HG02678 (cell line): ENCODE measurements around the gene ABRACL.
"Not testable (repeated sequence)": the region's sequence is repeated elsewhere in the genome, so short reads cannot be mapped to it uniquely, and the experiment has no call there.

Source experiments
- ATAC-seq: cut with Tn5 transposase; IDR thresholded peaks from one replicate; pipeline ENCODE4 v1.9.1; 2021; ENCODE audit warnings: mild to moderate bottlenecking, moderate library complexity; ENCODE audit not compliant: unreplicated experiment

The ABRACL gene

GRCh38 chr6:139028658-139029469, at the start of gene ABRACL:
ABRACL (plus strand) TSS chr6:139028745; CDS start chr6:139034161, 5,416 bp downstream.
- ATAC-seq: peak; percentile 69

GRCh38 chr6:138979365-138979764, 49.2 kb upstream of the ABRACL start:
- no peak for ATAC-seq

- ATAC-seq: no peak
These were observed 48.5 kb upstream of the ABRACL start for GRCh38 chr6:138979813-138980668.

- no peak for ATAC-seq
These were observed 47.1 kb upstream of the ABRACL start for GRCh38 chr6:138981416-138981815.

GRCh38 chr6:138986578-138986977, 42.0 kb upstream of the ABRACL start:
- ATAC-seq: no peak

GRCh38 chr6:138987080-138987642, 41.4 kb upstream of the ABRACL start:
- peak; percentile 13 for ATAC-seq

GRCh38 chr6:138987643-138988468, 40.7 kb upstream of the ABRACL start, which contains the start of gene REPS1:
REPS1 (minus strand) TSS chr6:138988253; CDS start chr6:138987682, 571 bp downstream.
- peak; percentile 91 for ATAC-seq

GRCh38 chr6:138988469-138988834, 40.1 kb upstream of the ABRACL start:
- ATAC-seq: peak; percentile 16

GRCh38 chr6:138989098-138989983, 39.2 kb upstream of the ABRACL start:
- no peak for ATAC-seq

- ATAC-seq: no peak
These were observed 37.3 kb upstream of the ABRACL start for GRCh38 chr6:138991206-138991605.

GRCh38 chr6:138992965-138993364, 35.6 kb upstream of the ABRACL start:
- ATAC-seq: not testable (repeated sequence)

- not testable (repeated sequence) for ATAC-seq
These were observed 35.1 kb upstream of the ABRACL start for GRCh38 chr6:138993410-138993809.

- no peak for ATAC-seq
These were observed 32.0 kb upstream of the ABRACL start for GRCh38 chr6:138996524-138996923.

- no peak for ATAC-seq
These were observed 31.4 kb upstream of the ABRACL start for GRCh38 chr6:138997136-138997535.

- no peak for ATAC-seq
These were observed 28.4 kb upstream of the ABRACL start for GRCh38 chr6:138999949-139000725.

- ATAC-seq: no peak
These were observed 24.8 kb upstream of the ABRACL start for GRCh38 chr6:139003751-139004150.

GRCh38 chr6:139006477-139006876, 22.1 kb upstream of the ABRACL start:
- no peak for ATAC-seq

- ATAC-seq: no peak
These were observed 21.1 kb upstream of the ABRACL start for GRCh38 chr6:139007428-139007827.

GRCh38 chr6:139008117-139008516, 20.4 kb upstream of the ABRACL start:
- no peak for ATAC-seq
